ENCODE results near the gene HHEX. TPM values are rescaled to one million over a fixed set of nuclear protein-coding genes. Genes with fewer than 3 reads are reported as not detected.

The HHEX gene
- total RNA-seq, 2 donors from 2014 or later = 9.9 to 11.3 TPM

DNA sequence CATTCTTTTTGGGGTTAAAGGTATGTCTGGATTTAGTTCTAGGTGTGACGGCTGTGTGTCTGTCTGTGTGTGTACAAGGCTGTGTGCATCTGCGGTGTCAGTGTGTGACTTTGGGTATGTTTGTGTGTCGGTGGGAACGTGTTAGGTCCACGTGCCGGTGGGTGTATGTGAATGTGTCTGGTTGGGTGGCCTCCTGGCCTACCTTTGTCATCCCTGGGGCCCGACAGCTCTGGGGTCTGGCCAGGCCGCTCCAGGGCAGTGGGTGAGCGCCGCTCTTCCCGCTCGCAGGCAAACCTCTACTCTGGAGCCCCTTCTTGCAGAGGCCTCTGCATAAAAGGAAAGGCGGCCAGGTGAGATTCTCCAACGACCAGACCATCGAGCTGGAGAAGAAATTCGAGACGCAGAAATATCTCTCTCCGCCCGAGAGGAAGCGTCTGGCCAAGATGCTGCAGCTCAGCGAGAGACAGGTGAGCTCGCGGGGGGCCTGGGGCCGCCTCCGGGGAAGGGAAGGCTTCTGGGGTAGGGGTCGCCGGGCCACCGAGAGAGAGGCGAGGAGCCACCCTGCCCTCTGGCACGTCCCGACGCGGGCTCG lies 2.4 kb downstream of the HHEX start:
- no peak for DNase-seq (ENCODE audit: low spot score)
- intact Hi-C loops (cut with DNase I) = loop anchor here in 1 of 2 donors (10.0 kb wide), 1 partner anchor 63 kb away; no protein-coding TSS in a partner anchor

DNA sequence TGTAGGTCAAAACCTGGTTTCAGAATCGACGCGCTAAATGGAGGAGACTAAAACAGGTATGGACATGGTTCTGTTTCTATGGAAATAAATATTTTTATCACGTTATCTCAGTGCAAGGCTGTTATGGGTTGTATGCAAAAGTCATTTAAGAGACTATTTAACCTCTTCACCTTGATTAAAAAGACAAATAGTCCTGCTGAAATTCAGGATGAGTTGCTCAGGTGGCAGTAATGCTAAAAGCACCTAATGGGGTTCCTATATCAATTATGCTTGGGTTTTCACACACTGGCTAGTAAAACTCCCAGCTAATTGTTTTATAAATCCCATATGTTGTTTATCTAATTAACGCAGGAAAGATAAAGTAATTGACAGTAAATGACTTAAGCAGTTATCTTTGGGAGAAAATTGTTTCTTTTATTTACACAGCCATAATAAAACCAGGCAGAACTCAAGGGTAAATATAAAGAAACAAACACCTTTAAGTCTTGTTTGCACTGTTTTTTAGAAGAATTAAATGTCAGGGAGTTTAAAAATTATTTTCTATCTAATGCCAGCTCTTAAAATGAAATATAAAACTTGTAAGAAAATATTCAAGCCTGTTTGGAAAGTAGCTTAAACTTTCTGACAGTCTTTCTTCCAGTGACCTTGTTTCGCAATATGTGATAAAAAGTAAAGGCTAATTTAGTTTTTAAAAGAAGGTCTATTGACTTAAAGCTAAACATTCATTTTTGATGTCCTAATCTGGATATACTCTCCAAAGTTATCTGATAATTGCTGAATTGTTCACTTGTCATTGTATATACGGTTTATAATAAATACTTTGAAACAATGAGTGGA lies 3.2 kb downstream of the HHEX start:
- DNase-seq (ENCODE audit: low spot score) = no peak
- intact Hi-C loops (cut with DNase I) = loop anchor here in 1 of 2 donors (10.0 kb wide), 1 partner anchor 62 kb away; no protein-coding TSS in a partner anchor

DNA sequence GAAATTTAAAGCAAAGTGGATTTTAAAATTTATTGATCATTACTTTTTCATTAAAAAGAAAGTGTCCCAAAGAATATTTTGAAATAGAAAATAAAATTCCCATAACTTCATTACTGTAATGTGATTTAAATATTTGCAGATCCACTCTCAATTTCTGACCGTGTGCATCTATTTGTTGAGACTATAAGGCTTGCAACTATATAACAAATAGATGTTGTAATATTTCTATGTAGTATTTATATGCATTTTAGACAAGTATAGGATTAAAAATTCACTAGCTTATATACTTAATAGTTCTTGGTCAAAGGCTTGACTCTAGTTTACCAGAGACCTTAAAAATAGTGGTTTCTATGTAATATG lies 3.8 kb downstream of the HHEX start:
- intact Hi-C loops (cut with DNase I) = loop anchor here in 1 of 2 donors (10.0 kb wide), 1 partner anchor 61 kb away; no protein-coding TSS in a partner anchor

GRCh38 chr10:92695679-92696605 lies 6.2 kb downstream of the HHEX start:
- no peak for DNase-seq (ENCODE audit: low spot score)
- intact Hi-C loops (cut with DNase I) = loop anchor here in 1 of 2 donors (10.0 kb wide), 1 partner anchor 59 kb away; no protein-coding TSS in a partner anchor

More for the DNA sequence above, 3.8 kb downstream of the HHEX start:
- no peak for DNase-seq (ENCODE audit: low spot score)

GRCh38 chr10:92696606-92697383 lies 7.0 kb downstream of the HHEX start:
- DNase-seq (ENCODE audit: low spot score) = no peak
- intact Hi-C loops (cut with DNase I) = loop anchor here in 1 of 2 donors (10.0 kb wide), 1 partner anchor 58 kb away; no protein-coding TSS in a partner anchor

GRCh38 chr10:92697663-92698511 lies 8.1 kb downstream of the HHEX start:
- intact Hi-C loops (cut with DNase I) = loop anchor here in 1 of 2 donors (10.0 kb wide), 1 partner anchor 57 kb away; no protein-coding TSS in a partner anchor
- DNase-seq (ENCODE audit: low spot score) = no peak

DNA sequence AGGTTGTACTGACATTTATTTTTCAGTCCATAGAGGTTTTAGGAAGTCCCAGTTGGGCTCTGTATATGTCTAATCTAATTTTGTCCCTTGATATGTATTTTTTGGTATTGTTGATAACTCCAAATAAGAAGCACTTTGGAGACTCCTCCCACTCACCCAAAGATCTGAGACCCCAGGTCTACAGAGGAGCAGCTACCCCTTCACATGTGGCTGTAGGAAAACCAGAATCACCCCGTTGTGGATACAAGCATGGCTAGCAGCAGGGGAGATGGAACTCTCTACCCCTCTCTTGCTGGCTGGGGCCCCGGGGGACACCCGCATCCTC lies 9.4 kb downstream of the HHEX start:
- intact Hi-C loops (cut with DNase I) = loop anchor here in 1 of 2 donors (10.0 kb wide), 1 partner anchor 56 kb away; no protein-coding TSS in a partner anchor

GRCh38 chr10:92699518-92700381 lies 10.0 kb downstream of the HHEX start:
- no peak for DNase-seq (ENCODE audit: low spot score)

More for the DNA sequence above, 9.4 kb downstream of the HHEX start:
- no peak for DNase-seq (ENCODE audit: low spot score)

DNA sequence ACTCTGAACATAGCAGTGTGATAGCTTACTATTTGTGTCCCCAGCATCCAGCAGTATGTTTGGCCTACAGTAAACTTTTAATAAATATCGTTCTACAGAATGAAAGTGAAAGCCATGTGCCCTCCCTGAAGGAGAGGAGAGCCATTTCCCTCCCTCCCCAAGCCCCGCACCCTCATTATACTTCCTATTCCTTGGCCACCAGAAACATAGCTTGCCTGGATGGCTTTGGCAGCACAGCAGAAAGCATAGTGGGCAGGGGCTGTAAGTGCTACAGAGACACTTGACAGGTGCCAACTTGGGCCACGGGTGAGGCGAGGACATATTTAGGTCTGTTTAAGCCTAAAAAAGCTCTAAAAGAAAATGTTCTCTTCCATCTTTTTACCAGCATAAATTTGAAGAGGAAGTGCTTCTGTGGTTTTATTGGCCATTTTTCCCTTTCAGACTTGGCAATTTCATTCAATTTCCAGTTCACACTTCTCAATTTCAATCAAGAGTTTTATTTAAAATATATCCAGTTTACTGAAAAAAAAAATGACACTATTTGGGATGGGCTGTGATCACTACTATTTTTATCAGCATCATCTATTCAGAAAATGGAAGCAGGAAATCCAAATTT lies 12.7 kb downstream of the HHEX start:
- no peak for DNase-seq (ENCODE audit: low spot score)
- intact Hi-C loops (cut with DNase I) = no loop called here

More at GRCh38 chr10:92699518-92700381, 10.0 kb downstream of the HHEX start:
- intact Hi-C loops (cut with DNase I) = loop anchor here in 1 of 2 donors (10.0 kb wide), 1 partner anchor 55 kb away; no protein-coding TSS in a partner anchor

GRCh38 chr10:92712016-92712889 lies 22.5 kb downstream of the HHEX start:
- no peak for DNase-seq (ENCODE audit: low spot score)
- intact Hi-C loops (cut with DNase I) = no loop called here

DNA sequence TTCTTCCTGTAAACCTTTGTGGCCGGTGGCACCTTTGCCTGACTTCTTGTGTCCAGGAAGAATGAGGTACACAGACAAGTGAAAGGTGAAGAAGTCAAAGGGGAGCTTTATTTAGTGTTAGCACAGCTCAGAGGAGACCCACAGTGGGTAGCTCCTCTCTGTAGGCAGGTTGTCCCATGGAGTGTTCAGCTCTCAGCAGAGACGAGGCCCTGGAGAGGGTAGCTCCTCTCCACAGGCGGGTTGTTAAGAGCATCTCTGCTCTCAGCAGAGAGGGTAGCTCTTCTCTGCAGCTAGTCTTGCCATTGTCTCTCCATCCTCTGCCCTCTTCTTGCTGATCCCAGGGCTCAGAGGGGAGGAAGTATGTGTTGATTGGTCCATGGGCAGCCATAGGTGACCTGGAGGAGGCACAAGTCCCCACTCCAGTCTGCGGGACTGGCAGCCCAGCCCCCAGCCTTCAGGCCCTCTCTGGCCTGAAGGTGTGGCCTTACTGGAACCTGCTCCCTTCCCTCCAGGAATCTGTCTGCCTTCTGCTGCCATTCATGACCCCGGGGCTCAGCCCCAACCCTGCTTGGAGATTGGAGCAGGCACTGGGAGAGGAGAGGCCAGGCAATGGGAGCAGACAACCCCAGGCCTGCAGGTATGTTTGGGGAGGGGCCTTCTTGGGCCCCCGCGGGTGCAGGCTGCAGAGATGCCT lies 24.5 kb downstream of the HHEX start:
- DNase-seq (ENCODE audit: low spot score) = no peak

GRCh38 chr10:92714872-92715271 lies 25.1 kb downstream of the HHEX start:
- DNase-seq (ENCODE audit: low spot score) = no peak
- intact Hi-C loops (cut with DNase I) = no loop called here

More for the DNA sequence above, 24.5 kb downstream of the HHEX start:
- intact Hi-C loops (cut with DNase I) = no loop called here

GRCh38 chr10:92719991-92720830 lies 30.5 kb downstream of the HHEX start:
- DNase-seq (ENCODE audit: low spot score) = no peak
- intact Hi-C loops (cut with DNase I) = no loop called here

- DNase-seq (ENCODE audit: low spot score) = no peak
- intact Hi-C loops (cut with DNase I) = no loop called here
These were observed 31.0 kb downstream of the HHEX start for GRCh38 chr10:92720831-92721165.
